Breast epithelium (tissue), 3 donors: Measurements from ENCODE around the gene KCNJ12.
"Not testable (repeated sequence)": the region's sequence is repeated elsewhere in the genome, so short reads cannot be mapped to it uniquely, and the experiment has no call there.

Source experiments
- CTCF ChIP-seq, 3 donors: fragments of 450-650 bp; IDR thresholded peaks; one replicate each; pipeline ENCODE4 v1.5.1; 2016 to 2017; ENCODE audit warnings: antibody characterized with exemption in 3 of 3, mild to moderate bottlenecking in 3 of 3, moderate library complexity in 3 of 3
- POLR2A ChIP-seq: fragments of 450-650 bp; IDR thresholded peaks from one replicate; pipeline ENCODE4 v1.6.1; 2016; ENCODE audit warnings: antibody characterized with exemption, mild to moderate bottlenecking, moderate library complexity
- POLR2AphosphoS5 ChIP-seq, 3 donors: sonication (generic); formaldehyde crosslinking; IDR thresholded peaks; one replicate each; pipeline ENCODE4 v1.6.1; 2017; ENCODE audit warnings: antibody characterized with exemption in 3 of 3

- TF ChIP-seq CTCF (IDR thresholded peaks at IDR 0.05); POLR2AphosphoS5 (IDR thresholded peaks at IDR 0.05); POLR2A: not testable (repeated sequence)
Measured at GRCh38 chr17:21407752-21408151, 31.6 kb downstream of the KCNJ12 start.
